ENCODE results near the gene ANKS3. TPM values are rescaled to one million over a fixed set of nuclear protein-coding genes. Genes with fewer than 3 reads are reported as not detected.

The ANKS3 gene
- total RNA-seq, 1 experiment from 2014 or later = 22.6 TPM

- H3K4me2 ChIP-seq (ENCODE audit: low read length) = no peak overlapping the region
- ChIA-PET CTCF (no interaction called here), POLR2A (ENCODE audit: unreplicated experiment) (no interaction called here)
- no peaks in the 10 kb centered on the region for H3K36me3 ChIP-seq (ENCODE audit: low read depth, low read length)
- no peak overlapping the region for H2AFZ ChIP-seq (ENCODE audit: low read length)
- no peak overlapping the region for H3K4me3 ChIP-seq (ENCODE audit: low read length)
- intact Hi-C loops (cut with micrococcal nuclease) = no loop called here
- H3K4me1 ChIP-seq (ENCODE audit: insufficient read depth, low read length) = peaks cover 5% of the 10 kb centered on the region; the same call in 1 of the 2 replicates
- DNase-seq = no peak
- no peaks in the 10 kb centered on the region for H3K27me3 ChIP-seq (ENCODE audit: low read length)
- no peaks in the 10 kb centered on the region for H3K9me2 ChIP-seq (replicated peaks; ENCODE audit: low read length)
- no peaks in the 10 kb centered on the region for H3K9me3 ChIP-seq (ENCODE audit: low read length)
- no peaks in the 10 kb centered on the region for H3F3A ChIP-seq (ENCODE audit: low read length, unreplicated experiment)
- no peak overlapping the region for H3K27ac ChIP-seq (ENCODE audit: low read length)
- ATAC-seq = no peak
- no peaks in the 10 kb centered on the region for H3K79me2 ChIP-seq (ENCODE audit: low read length)
- no peaks in the 10 kb centered on the region for H4K20me1 ChIP-seq (ENCODE audit: low read length)
- no peak for TF ChIP-seq EZH2 (IDR thresholded peaks at IDR 0.05; ENCODE audit: low read length, unreplicated experiment)
- TF ChIP-seq, protein P1, sequence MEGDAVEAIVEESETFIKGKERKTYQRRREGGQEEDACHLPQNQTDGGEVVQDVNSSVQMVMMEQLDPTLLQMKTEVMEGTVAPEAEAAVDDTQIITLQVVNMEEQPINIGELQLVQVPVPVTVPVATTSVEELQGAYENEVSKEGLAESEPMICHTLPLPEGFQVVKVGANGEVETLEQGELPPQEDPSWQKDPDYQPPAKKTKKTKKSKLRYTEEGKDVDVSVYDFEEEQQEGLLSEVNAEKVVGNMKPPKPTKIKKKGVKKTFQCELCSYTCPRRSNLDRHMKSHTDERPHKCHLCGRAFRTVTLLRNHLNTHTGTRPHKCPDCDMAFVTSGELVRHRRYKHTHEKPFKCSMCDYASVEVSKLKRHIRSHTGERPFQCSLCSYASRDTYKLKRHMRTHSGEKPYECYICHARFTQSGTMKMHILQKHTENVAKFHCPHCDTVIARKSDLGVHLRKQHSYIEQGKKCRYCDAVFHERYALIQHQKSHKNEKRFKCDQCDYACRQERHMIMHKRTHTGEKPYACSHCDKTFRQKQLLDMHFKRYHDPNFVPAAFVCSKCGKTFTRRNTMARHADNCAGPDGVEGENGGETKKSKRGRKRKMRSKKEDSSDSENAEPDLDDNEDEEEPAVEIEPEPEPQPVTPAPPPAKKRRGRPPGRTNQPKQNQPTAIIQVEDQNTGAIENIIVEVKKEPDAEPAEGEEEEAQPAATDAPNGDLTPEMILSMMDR (conservative IDR thresholded peaks at IDR 0.05; ENCODE audit: low read depth, low read length) = no peak
- no peak for TF ChIP-seq EZH2phosphoT487 (IDR thresholded peaks at IDR 0.05; ENCODE audit: borderline replicate concordance, low read length)
- no TSS peak for BruUV-seq (replicated peaks)
- no peak overlapping the region for H3K9ac ChIP-seq (ENCODE audit: low read length)
Measured at GRCh38 chr16:4776141-4776705, 42.2 kb upstream of the ANKS3 start.

- ATAC-seq = no peak
- intact Hi-C loops (cut with micrococcal nuclease) = no loop called here
Measured at GRCh38 chr16:4775005-4775404, 40.9 kb upstream of the ANKS3 start.

DNA sequence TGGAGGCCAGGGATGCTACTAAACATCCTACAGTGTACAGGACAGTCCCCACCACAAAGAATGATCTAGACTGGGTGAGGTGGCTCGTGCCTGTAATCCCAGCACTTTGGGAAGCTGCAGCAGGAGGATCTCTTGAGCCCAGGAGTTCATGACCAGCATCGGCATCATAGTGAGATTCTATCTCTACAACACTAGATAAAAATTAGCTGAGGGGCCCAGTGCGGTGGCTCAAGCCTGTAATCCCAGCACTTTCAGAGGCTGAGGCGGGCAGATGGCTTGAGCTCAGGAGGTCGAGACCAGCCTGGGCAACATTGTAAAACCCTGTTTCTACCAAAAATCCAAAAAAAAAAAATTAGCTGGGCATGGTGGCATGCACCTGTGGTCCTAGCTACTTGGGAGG is 38.3 kb upstream of the ANKS3 start:
- no peak overlapping the region for H3K9ac ChIP-seq (ENCODE audit: low read length)
- CTCF ChIA-PET = no interaction called here

More at GRCh38 chr16:4775005-4775404, 40.9 kb upstream of the ANKS3 start:
- H3K4me3 ChIP-seq (ENCODE audit: low read length) = no peak overlapping the region
- POLR2A ChIA-PET (ENCODE audit: unreplicated experiment) = no interaction called here
- TF ChIP-seq EZH2 (IDR thresholded peaks at IDR 0.05; ENCODE audit: low read length, unreplicated experiment) = no peak
- TF ChIP-seq EZH2phosphoT487 (IDR thresholded peaks at IDR 0.05; ENCODE audit: borderline replicate concordance, low read length) = no peak
- TF ChIP-seq, protein P1 (conservative IDR thresholded peaks at IDR 0.05; ENCODE audit: low read depth, low read length) = no peak
- no peaks in the 10 kb centered on the region for H3F3A ChIP-seq (ENCODE audit: low read length, unreplicated experiment)
- no peak overlapping the region for H3K9ac ChIP-seq (ENCODE audit: low read length)
- H3K4me1 ChIP-seq (ENCODE audit: insufficient read depth, low read length) = peaks cover 1% of the 10 kb centered on the region; the same call in 1 of the 2 replicates
- H2AFZ ChIP-seq (ENCODE audit: low read length) = no peak overlapping the region
- H3K4me2 ChIP-seq (ENCODE audit: low read length) = no peak overlapping the region
- no peak overlapping the region for H3K27ac ChIP-seq (ENCODE audit: low read length)
- H4K20me1 ChIP-seq (ENCODE audit: low read length) = no peaks in the 10 kb centered on the region
- CTCF ChIA-PET = no interaction called here
- H3K9me3 ChIP-seq (ENCODE audit: low read length) = no peaks in the 10 kb centered on the region
- DNase-seq = no peak
- H3K36me3 ChIP-seq (ENCODE audit: low read depth, low read length) = no peaks in the 10 kb centered on the region
- no peaks in the 10 kb centered on the region for H3K9me2 ChIP-seq (replicated peaks; ENCODE audit: low read length)
- H3K79me2 ChIP-seq (ENCODE audit: low read length) = no peaks in the 10 kb centered on the region
- BruUV-seq (replicated peaks) = no TSS peak
- no peaks in the 10 kb centered on the region for H3K27me3 ChIP-seq (ENCODE audit: low read length)

More for the DNA sequence above, 38.3 kb upstream of the ANKS3 start:
- Histone ChIP-seq H3K4me3 (ENCODE audit: low read length) (no peak overlapping the region), H4K20me1 (ENCODE audit: low read length) (no peaks in the 10 kb centered on the region), H3K4me1 (ENCODE audit: insufficient read depth, low read length) (peaks cover 8% of the 10 kb centered on the region; the same call in 1 of the 2 replicates), H3K9me3 (ENCODE audit: low read length) (no peaks in the 10 kb centered on the region), H3K36me3 (ENCODE audit: low read depth, low read length) (no peaks in the 10 kb centered on the region), H3K79me2 (ENCODE audit: low read length) (no peaks in the 10 kb centered on the region), H2AFZ (ENCODE audit: low read length) (no peak overlapping the region), H3K9me2 (replicated peaks; ENCODE audit: low read length) (no peaks in the 10 kb centered on the region), H3K27me3 (ENCODE audit: low read length) (no peaks in the 10 kb centered on the region), H3K27ac (ENCODE audit: low read length) (no peak overlapping the region), H3F3A (ENCODE audit: low read length, unreplicated experiment) (no peaks in the 10 kb centered on the region), H3K4me2 (ENCODE audit: low read length) (no peak overlapping the region)
- TF ChIP-seq, protein P1 (conservative IDR thresholded peaks at IDR 0.05; ENCODE audit: low read depth, low read length) = no peak
- TF ChIP-seq EZH2 (IDR thresholded peaks at IDR 0.05; ENCODE audit: low read length, unreplicated experiment) = no peak
- no peak for TF ChIP-seq EZH2phosphoT487 (IDR thresholded peaks at IDR 0.05; ENCODE audit: borderline replicate concordance, low read length)
- no TSS peak for BruUV-seq (replicated peaks)
- ATAC-seq = no peak
- intact Hi-C loops (cut with micrococcal nuclease) = no loop called here
- POLR2A ChIA-PET (ENCODE audit: unreplicated experiment) = no interaction called here
- DNase-seq = no peak

Data from PC-3 (cell line).